WTC11 (cell line): ENCODE results near the gene CHST11.

Experiments
- CREB1 ChIP-seq: sonication (generic); formaldehyde crosslinking; IDR thresholded peaks from 2 replicates; pipeline ENCODE4 v1.8.0; 2023; ENCODE audit warnings: mild to moderate bottlenecking, missing genetic modification reagents
- RORB ChIP-seq: fragments of 250-450 bp; sonication (Bioruptor Pico); IDR thresholded peaks from 2 replicates; pipeline ENCODE4 v1.9.0; 2021; ENCODE audit warnings: mild to moderate bottlenecking
- TF ChIP-seq, protein P1 (sequence below): fragments of 200-600 bp; IDR thresholded peaks from 2 replicates; pipeline ENCODE4 v1.8.0; 2022; ENCODE audit warnings: antibody characterized with exemption
- TF ChIP-seq, protein P2 (sequence below): fragments of 250-450 bp; sonication (Bioruptor Pico); IDR thresholded peaks from 2 replicates; pipeline ENCODE4 v1.9.0; 2021; ENCODE audit warnings: mild to moderate bottlenecking

DNA sequence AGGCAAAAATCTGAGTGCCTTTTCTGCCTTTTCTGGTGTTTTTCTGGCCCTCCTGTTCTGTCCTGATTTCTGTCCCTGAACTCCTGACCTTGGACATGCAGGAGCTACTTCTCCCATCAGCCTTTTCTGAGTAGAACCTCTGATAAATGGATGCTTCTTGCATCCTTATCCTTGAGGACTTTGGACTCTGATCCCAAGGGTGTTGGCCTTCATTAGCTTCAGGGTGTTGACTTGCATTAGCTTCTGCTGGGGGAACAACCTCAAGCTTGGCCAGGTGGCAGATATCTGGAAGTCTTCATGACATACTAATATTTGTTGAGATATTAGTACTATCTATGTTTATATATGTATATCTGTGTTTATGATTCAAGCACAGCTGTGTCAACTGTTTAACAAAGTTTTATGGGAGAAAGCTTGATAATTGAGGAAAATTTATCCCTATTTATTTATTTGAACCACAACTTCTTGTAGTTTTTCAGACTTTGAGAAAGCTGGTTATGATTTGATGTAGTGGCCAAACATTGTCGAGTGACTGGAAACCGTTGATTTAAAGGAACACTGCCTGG lies 124.3 kb downstream of the CHST11 start:
- no peak for TF ChIP-seq RORB (CRISPR knock-in tag)
- no peak for TF ChIP-seq CREB1 (CRISPR knock-in tag)
- TF ChIP-seq, protein P1, sequence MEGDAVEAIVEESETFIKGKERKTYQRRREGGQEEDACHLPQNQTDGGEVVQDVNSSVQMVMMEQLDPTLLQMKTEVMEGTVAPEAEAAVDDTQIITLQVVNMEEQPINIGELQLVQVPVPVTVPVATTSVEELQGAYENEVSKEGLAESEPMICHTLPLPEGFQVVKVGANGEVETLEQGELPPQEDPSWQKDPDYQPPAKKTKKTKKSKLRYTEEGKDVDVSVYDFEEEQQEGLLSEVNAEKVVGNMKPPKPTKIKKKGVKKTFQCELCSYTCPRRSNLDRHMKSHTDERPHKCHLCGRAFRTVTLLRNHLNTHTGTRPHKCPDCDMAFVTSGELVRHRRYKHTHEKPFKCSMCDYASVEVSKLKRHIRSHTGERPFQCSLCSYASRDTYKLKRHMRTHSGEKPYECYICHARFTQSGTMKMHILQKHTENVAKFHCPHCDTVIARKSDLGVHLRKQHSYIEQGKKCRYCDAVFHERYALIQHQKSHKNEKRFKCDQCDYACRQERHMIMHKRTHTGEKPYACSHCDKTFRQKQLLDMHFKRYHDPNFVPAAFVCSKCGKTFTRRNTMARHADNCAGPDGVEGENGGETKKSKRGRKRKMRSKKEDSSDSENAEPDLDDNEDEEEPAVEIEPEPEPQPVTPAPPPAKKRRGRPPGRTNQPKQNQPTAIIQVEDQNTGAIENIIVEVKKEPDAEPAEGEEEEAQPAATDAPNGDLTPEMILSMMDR, result no peak
- TF ChIP-seq, protein P2, sequence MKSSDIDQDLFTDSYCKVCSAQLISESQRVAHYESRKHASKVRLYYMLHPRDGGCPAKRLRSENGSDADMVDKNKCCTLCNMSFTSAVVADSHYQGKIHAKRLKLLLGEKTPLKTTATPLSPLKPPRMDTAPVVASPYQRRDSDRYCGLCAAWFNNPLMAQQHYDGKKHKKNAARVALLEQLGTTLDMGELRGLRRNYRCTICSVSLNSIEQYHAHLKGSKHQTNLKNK (CRISPR knock-in tag), result no peak
